Mammary epithelial cell (primary cell): ENCODE data around the gene MEP1B.

Experiments
- EZH2 ChIP-seq: IDR thresholded peaks from 2 replicates; pipeline ENCODE4 v1.6.1; 2012; ENCODE audit warnings: low read length, inconsistent platforms, borderline replicate concordance
- TF ChIP-seq, protein P1 (sequence below), 2 donors: IDR thresholded peaks in 1 of 2; conservative IDR thresholded peaks in 1 of 2; 2 replicates each; pipeline ENCODE4 v1.5.1; 2011 to 2012; ENCODE audit warnings: inconsistent platforms in 2 of 2, low read length in 2 of 2, mild to moderate bottlenecking in 2 of 2, control low read depth in 1 of 2, low read depth in 1 of 2; ENCODE audit not compliant: insufficient read depth in 1 of 2; ENCODE audit errors: extremely low read depth in 1 of 2

DNA sequence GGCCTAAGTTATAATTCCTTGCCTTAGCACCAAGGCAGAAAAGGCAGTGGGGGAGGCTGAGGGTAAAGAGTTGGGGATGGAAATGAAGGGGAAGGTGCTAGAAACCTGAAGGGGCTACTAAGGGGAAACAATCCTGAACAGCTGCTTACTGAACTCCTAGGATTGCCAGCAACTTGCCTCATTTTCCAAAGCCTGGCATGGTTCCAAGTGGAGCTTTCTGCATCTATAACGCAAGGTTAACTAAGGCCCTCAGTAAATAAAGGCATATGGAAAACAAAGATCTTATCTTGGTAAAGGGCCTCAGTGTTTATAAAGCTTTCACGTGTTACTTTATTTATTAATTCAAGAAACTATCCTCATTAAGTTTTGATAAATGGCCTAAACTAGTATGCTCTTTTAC is 10.9 kb downstream of the MEP1B start:
- TF ChIP-seq, protein P1, sequence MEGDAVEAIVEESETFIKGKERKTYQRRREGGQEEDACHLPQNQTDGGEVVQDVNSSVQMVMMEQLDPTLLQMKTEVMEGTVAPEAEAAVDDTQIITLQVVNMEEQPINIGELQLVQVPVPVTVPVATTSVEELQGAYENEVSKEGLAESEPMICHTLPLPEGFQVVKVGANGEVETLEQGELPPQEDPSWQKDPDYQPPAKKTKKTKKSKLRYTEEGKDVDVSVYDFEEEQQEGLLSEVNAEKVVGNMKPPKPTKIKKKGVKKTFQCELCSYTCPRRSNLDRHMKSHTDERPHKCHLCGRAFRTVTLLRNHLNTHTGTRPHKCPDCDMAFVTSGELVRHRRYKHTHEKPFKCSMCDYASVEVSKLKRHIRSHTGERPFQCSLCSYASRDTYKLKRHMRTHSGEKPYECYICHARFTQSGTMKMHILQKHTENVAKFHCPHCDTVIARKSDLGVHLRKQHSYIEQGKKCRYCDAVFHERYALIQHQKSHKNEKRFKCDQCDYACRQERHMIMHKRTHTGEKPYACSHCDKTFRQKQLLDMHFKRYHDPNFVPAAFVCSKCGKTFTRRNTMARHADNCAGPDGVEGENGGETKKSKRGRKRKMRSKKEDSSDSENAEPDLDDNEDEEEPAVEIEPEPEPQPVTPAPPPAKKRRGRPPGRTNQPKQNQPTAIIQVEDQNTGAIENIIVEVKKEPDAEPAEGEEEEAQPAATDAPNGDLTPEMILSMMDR (conservative IDR thresholded peaks at IDR 0.05 in 1 of 2, IDR thresholded peaks at IDR 0.05 in 1 of 2; ENCODE audit: extremely low read depth in 1 of 2, insufficient read depth in 1 of 2, low read depth in 1 of 2, low read length in 2 of 2), result no peak
- no peak for TF ChIP-seq EZH2
